DLD1 (cell line): Measurements from ENCODE around the gene FCGR2B.
"Not testable (repeated sequence)": the region's sequence is repeated elsewhere in the genome, so short reads cannot be mapped to it uniquely, and the experiment has no call there.

ENCODE experiments used
- in situ Hi-C: cut with HindIII; loops from 2 replicates; pipeline ENCODE4 v1.10.0; 2017; ENCODE audit warnings: low sequenced_read_pairs

FCGR2B gene

DNA sequence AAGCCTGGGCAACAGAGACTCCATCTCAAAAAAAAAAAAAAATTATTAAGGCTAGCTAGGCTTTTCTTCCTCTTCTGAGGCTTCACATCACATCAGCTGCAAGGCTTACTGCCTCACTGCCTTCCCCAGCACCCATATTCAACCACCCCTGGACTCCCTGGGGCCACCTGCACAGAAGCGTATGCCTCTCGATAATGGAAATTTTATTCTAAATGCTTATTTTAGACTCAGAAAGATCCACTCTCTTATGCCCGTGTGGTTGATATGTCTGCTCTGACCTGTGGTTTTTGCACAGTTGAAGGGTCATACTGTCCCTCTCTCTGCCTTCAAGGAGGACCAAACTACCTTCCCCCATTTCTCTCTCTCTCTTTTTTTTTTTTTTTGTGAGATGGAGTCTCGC lies 42.6 kb downstream of the FCGR2B start:
- in situ Hi-C loops: no loop called here

DNA sequence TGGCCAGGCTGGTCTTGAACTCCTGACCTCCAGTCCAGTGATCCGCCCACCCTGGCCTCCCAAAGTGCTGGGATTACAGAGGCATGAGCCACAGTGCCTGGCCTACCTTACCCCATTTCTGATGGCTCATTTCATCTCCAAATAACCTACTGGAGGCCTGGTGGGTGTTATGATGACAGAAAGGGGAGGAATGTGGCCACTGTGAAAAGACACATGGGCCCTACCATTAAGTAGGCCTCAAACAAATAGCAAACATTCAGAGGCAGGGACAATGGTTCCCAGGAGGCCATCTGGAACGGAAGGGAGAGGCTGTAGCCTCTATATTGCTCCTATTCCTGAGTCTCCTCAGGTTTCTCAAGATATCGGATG lies 43.2 kb downstream of the FCGR2B start:
- in situ Hi-C loops: no loop called here

DNA sequence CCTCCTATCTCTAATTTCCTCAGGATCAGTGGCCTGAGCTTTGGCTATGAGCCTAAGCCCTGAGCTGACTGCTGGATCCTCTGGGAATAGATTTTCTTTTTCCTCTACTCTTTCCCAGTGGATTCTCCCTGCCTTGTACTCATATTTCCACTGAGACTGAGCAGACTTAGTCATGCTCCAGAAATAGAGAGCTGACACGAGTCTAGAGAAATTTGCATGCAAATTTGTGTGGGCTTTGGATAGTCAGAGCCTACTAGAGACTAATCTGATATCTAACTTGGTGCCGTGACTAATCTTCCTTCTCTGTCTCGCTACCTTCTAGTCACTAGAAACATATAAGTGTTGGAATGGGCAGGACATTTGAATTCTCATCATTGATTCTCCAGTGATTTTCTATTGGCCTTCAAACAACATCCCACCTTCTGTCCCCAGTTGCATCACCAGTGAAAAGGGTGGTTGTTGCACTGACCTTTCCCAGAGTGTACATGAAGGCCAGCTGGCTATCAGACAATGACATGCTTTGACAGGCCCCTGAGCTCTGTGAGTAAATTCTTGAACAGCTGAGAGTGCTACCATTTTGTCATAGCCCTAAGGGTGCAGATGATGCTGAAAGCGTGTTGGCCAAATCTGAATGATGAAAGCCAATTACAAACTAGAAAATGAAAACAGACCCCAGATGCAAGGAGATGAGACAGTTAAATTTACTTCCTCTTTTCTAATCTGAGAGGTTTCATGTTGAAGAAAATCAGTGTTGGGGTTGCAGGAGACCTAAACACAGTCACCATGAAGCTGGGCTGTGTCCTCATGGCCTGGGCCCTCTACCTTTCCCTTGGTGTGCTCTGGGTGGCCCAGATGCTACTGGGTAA lies 43.8 kb downstream of the FCGR2B start, which contains the start of gene FCRLA:
FCRLA (plus strand) TSS at position 748 of the 866 bp plus-strand sequence; CDS start at position 784, 36 bp downstream.
- in situ Hi-C loops: no loop called here

DNA sequence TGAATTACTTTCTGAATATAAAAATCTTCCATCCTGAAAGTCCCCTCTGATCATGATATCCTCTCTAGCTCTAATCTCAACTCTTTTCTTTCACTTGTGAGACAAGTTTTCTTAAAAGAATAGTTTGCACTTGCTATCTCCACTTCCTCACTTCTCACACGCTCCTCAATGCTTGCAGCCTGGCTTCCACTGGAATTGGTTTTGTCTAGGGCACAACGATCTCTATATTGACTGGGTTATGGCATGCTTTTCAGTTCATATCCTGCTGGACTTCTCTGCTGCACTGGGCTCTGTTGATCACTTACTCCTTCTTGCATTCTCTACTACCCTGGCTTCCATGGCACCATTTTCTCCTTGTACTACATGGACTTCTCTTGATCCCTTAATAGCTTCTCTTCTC lies 44.6 kb downstream of the FCGR2B start:
- in situ Hi-C loops: no loop called here

DNA sequence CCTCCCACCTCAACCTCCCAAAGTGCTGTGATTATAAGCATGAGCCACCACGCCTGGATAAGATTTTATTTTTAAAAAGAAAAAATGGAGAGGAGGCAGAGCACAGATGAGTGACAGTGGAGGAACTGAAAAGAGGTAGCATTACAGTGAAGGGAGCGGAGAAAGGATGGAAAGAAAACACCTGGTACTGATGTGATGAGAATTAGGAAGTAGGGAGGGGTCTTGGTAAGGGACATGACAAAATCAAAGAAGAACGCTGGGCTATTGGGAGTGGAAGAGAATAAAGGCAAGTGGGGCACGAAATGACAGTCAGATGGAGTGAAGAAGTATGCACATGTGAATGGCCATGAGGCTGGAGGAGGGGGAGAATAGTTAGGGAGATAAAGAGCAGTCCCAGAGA lies 46.4 kb downstream of the FCGR2B start:
- in situ Hi-C loops: no loop called here

DNA sequence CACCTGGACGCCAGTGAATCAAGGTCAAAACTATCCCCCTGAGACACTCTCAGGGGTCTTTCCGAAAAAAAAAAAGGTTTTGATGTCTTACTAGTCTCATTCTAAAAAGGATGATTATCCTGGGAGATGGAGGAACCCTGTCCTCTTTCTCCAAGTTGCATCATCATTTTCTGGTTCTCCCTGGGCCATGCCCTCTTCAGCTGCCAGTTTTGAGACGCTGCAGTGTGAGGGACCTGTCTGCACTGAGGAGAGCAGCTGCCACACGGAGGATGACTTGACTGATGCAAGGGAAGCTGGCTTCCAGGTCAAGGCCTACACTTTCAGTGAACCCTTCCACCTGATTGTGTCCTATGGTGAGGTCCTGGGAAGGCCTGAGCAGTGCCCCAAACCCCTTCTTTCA lies 47.6 kb downstream of the FCGR2B start:
- in situ Hi-C loops: no loop called here

DNA sequence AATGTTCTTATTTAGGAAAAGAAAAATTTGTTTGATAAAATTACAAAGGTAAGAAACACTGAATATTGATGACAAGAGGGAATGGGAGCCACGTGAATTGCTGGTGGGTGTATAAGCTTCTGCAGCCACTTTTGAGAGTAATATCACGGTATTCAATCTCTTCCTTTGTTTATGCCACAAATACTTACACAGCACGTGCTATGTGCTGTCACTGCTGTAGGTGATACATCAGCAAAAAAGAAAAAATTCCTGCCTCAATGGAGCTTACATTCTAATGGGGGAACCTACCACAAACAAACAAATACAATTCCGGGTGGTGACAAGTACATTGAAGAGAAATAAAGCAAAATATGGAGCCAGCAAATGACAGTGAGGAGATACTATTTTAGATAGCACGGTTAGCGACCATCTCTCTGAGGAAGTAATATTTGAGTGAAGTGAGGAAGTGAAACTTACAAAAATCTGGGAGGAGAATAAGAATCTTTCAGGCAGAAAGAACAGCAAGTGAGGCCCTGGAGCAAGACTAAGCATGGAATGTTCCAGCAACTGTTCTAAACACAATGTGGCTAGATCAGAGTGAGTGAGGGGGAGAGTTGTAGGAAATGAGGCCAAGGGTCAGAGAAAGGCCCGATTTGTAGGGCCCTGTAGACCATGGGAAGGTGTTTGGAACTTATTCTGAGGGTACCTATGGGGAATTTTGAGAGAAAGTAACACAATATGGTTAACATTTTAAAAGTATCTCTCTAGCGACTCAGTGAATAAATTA lies 55.8 kb downstream of the FCGR2B start:
- in situ Hi-C loops: no loop called here

DNA sequence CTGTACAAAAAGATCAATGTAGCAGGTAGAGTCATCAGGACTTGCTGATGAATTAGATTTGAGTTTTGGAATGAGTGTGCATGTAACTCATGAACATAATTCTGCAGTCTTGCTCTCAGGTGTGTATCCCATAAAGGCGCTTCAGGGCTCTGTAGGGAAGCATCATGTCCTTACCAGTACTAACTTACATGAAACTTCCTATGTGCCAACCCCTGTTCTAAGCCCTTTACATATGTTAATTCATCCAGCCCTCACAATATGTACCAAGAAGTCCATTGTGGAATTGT lies 56.3 kb downstream of the FCGR2B start:
- in situ Hi-C loops: no loop called here

DNA sequence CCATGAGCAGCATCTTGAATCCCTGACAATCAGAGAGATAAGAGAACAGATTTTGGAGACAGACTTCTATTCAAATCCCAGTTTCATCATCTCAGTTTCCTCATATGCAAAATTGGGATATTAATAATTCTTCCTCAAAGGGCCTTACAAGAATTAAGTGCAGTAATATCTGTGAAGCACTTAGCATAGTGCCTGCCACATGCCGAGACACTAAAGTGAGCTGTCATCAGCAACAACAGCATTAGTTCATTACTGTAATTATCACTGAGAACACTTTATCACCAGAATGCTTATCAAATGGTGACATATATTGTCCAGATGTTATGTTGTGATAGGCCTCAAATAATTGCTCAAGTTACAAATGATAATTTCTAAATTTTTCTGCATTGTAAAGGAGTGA lies 57.5 kb downstream of the FCGR2B start:
- in situ Hi-C loops: no loop called here

DNA sequence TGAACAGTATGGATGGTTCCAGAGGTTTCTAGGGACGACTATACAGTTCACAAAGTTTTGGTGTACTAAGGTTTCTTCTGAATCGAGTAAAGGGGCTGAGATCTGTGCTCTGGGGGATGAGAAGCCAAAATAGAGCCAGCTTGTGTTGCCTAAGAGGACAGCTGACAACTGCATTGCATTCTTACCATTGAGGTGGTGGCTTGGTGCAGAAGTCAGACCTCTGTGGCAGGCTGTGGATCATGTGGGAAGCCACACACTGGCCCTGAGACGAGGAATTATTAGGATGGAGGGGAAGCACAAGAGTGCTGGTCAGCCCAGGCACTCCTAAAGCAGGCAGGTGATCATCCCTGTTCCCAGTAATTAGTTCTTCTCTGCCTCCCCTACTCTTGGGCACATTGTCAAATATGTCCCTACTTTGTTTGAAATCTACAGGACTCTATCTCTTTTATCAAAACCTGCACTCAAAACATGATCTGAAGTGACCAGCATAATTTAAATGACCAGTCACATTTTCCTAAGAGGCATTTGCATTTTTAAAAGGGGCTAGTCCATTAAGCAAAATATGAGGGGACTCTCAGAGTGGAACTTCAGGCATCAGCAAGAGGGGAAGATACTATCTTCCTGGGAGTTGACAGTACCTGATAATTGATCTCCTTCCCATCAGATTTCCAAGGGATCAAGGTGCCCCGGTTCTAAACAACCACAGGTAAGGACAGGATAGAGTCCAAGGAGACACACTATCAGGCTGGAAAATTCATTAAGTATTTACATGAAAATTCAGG lies 58.2 kb downstream of the FCGR2B start, which contains the start of gene FCRLB:
FCRLB (plus strand) TSS at position 589 of the 782 bp plus-strand sequence. CDS start 1,129 bp downstream, outside the sequence.
- in situ Hi-C loops: no loop called here

DNA sequence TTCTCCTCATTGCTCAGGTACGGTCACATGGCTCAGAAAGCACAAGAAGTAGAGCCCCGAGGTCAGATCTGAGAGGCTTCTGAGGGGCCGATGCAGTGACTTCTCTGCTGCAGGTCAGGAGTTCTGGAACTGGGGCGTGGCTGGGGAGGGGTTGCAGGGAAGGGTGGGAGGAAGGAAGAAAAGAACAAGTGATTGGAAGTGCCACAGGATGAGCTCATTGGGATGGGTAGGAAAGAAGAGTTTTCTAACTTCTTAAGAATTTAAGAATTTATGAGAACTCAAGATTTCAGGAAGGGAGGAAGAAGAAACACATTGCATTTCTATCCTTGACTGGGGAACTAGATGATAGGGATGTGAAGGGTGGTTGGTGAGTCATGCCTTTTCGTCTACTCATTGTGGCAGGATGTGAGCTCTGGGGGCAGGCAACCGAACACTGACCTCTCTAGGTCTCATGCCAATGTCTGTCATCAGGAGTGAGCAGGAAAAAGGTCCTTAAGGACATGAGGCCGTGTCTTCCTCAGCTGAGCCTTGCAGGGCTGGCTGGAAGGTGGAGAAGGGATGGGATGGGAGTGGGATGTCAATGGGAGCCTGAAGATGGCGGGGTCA lies 58.9 kb downstream of the FCGR2B start:
- in situ Hi-C loops: no loop called here

DNA sequence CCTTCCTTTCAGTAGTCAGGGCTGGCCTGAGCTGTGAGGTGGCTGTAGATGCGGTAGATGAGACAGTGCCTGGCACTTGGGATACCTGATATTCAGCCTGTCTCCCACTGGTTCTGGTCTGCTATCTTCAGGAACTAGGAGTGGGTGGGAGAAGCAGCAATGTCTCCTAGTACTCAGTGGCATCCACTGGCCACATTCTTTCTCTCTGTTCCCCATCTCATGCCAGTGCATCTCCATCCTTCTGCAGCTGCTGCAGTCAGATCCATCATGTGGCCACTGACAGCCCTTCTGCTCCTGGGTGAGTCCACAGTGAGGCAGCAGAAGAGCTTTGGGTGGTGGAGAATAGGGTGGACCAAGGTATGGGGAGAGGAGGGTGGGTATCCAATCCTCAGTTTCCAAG lies 59.5 kb downstream of the FCGR2B start:
- in situ Hi-C loops: no loop called here

DNA sequence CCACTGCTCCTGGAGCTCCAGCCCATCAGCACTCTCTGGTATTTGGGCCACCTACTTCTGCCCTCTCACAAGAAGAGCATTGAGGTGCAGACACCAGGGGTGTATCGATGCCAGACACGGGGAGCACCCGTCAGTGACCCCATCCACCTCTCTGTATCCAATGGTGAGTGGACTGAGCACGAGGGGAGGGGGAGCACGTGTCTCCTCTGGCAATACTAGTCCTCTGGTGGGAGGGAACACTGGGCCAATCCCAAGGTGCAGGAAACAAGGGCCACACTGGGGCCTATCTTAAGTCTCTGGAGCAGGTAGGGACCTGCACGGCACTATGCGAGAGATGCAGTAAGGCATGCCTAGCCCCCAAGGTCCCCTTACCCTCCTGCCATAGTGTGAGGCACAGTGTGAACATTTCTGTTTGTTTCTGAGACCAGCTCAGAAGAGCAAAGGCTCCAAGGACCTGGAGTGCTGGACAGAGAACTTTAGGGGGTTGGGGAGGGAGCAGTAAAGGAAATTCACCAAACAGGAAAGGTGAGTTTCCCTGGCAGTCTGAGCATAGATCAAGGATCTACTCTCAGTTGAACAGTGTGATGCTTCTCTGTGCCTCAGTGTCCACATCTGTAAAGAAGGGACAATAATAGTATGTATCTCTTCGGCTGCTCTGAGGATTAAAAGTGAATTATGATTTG lies 60.7 kb downstream of the FCGR2B start:
- in situ Hi-C loops: no loop called here

DNA sequence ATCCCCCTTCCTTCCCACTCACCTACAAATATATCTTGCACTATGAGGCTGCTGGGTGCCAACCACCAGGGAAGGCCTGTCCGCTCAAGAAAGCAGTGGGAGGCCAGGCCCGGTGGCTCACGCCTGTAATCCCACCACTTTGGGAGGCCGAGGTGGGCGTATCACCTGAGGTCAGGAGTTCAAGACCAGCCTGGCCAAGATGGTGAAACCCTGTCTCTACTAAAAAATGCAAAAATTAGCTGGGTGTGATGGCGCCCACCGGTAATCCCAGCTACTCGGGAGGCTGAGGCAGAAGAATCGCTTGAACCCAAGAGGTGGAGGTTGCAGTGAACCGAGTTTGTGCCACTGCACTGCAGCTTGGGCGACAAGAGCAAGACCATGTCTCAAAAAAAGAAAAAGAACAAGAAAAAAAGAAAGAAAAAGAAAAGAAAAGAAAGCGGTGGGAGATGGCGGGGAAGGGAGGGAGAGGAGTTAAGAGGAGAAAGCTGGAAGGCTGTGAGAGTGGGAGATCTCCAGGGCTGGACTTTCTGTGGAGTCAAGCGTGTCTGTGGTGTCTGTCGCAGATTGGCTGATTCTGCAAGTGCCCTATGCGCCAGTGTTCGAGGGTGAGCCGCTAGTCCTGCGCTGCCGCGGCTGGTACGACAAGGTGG lies 62.4 kb downstream of the FCGR2B start:
- in situ Hi-C loops: not testable (repeated sequence)

DNA sequence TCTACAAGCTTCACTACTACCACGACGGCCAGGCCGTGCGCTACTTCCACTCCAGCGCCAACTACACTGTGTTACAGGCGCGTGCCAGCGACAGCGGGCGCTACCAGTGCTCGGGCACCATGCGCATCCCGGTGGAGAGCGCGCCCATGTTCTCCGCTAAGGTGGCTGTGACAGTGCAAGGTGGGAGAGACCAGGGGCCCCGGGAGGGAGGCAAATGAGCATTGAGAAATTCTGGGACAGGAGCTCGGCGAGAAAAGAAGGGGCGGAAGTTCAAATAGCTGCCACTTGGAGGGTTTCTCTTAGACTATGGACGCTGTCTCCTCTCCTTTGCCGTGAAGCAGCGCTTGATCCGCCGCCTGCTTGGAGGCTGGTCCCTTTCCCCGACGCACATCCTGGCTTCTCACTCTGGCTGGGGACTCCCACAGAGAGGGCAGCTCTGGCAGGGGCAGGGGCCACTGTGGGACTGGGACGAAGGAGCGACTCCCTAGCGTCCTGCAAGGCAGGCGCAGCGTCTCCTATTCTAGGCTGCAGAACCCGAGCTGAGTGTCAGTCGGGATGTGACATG lies 63.0 kb downstream of the FCGR2B start:
- in situ Hi-C loops: no loop called here

DNA sequence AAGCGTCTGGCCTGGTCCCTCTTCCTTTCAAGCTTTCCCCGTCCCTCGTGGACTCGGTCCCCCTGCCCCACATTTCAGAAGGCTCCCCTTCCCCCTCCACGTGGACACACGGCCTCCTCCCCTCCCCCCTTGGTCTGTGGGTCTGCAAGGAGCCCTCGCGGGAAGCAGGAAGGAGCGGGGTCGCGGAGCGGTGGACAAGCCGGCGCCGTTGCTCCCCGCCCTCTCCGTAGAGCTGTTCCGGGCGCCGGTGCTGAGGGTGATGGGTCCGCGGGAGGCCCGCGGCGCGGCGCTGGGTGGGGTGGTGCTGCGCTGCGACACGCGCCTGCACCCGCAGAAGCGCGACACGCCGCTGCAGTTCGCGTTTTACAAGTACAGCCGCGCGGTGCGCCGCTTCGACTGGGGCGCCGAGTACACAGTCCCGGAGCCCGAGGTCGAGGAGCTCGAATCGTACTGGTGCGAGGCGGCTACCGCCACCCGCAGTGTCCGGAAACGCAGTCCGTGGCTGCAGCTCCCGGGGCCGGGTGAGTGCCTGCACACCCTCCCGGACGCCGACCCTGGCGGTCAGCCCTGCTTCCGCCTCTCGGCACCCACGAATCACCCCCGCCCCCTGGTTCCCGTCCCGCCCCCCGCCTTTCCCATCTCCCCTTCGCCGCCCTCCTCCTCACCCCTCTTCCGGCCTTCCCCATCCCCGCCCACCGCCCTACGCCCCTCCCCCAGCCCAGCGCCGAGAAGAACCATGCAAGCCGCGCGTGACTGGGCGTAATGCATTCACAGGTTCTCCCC lies 63.7 kb downstream of the FCGR2B start:
- in situ Hi-C loops: no loop called here

DNA sequence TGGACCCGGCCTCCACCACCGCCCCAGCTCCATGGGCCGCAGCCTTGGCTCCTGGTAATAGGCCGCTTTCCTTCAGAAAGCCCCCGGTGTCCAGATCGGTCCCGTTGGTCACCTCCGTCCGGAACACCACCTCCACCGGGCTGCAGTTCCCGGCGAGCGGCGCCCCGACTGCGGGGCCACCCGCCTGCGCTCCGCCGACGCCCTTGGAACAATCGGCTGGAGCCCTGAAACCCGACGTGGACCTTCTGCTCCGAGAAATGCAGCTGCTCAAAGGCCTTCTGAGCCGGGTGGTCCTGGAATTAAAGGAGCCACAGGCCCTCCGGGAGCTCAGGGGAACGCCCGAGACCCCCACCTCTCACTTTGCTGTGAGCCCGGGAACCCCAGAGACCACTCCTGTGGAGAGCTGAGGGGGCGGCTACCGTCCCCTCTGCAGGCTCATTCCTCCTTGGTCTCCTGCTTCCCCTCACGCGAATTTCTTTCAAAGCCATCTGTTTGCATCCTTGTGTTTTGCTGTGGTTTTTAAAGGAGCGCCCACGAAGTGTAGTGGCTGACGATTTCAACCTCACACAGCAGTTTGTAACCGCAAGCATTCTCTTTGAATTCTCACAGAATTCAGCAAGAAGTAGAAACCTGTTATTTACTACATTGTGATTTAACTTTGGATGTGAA lies 64.4 kb downstream of the FCGR2B start:
- in situ Hi-C loops: no loop called here
